ENCODE results near the gene MYO5B.

DNA sequence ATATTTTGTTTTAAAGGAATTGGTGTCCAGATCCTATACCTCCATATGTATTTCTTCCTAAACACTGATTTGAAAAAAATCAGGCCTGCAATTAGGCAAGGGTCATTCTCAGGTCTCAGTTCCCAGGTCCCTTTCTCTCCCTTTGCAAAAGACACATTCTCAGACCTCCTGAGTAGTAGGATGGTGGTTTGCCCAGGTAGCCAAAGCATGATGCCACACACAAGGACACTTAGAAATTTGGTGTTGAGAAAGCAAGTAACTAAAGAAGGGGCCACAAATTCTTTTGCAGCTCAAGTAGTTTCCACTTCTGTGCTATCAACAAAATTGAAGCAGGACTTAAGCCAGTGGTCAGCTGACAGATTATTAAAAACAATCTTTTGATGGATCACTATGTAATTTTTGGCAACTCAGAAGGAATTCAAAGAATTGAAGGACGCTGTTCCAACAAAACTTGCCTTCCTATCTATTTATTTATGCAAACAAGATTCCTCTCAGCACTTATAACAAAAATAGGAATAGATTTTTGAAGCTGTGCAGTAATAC, 6.6 kb upstream of the MYO5B start:
- no peak for TF ChIP-seq EZH2phosphoT487 (IDR thresholded peaks at IDR 0.05; ENCODE audit: borderline replicate concordance, low read depth)
- TF ChIP-seq SIN3A (IDR thresholded peaks at IDR 0.05; ENCODE audit: borderline replicate concordance, low read depth, low read length): no peak
- no peak for TF ChIP-seq EP300 (IDR thresholded peaks at IDR 0.05; ENCODE audit: borderline replicate concordance in 1 of 2, low read depth in 1 of 2, low read length in 1 of 2)
- TF ChIP-seq, protein P1, sequence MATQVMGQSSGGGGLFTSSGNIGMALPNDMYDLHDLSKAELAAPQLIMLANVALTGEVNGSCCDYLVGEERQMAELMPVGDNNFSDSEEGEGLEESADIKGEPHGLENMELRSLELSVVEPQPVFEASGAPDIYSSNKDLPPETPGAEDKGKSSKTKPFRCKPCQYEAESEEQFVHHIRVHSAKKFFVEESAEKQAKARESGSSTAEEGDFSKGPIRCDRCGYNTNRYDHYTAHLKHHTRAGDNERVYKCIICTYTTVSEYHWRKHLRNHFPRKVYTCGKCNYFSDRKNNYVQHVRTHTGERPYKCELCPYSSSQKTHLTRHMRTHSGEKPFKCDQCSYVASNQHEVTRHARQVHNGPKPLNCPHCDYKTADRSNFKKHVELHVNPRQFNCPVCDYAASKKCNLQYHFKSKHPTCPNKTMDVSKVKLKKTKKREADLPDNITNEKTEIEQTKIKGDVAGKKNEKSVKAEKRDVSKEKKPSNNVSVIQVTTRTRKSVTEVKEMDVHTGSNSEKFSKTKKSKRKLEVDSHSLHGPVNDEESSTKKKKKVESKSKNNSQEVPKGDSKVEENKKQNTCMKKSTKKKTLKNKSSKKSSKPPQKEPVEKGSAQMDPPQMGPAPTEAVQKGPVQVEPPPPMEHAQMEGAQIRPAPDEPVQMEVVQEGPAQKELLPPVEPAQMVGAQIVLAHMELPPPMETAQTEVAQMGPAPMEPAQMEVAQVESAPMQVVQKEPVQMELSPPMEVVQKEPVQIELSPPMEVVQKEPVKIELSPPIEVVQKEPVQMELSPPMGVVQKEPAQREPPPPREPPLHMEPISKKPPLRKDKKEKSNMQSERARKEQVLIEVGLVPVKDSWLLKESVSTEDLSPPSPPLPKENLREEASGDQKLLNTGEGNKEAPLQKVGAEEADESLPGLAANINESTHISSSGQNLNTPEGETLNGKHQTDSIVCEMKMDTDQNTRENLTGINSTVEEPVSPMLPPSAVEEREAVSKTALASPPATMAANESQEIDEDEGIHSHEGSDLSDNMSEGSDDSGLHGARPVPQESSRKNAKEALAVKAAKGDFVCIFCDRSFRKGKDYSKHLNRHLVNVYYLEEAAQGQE (IDR thresholded peaks at IDR 0.05; ENCODE audit: low read depth, low read length): no peak
- no peak for TF ChIP-seq PBX3 (IDR thresholded peaks at IDR 0.05)
- TF ChIP-seq, protein P2, sequence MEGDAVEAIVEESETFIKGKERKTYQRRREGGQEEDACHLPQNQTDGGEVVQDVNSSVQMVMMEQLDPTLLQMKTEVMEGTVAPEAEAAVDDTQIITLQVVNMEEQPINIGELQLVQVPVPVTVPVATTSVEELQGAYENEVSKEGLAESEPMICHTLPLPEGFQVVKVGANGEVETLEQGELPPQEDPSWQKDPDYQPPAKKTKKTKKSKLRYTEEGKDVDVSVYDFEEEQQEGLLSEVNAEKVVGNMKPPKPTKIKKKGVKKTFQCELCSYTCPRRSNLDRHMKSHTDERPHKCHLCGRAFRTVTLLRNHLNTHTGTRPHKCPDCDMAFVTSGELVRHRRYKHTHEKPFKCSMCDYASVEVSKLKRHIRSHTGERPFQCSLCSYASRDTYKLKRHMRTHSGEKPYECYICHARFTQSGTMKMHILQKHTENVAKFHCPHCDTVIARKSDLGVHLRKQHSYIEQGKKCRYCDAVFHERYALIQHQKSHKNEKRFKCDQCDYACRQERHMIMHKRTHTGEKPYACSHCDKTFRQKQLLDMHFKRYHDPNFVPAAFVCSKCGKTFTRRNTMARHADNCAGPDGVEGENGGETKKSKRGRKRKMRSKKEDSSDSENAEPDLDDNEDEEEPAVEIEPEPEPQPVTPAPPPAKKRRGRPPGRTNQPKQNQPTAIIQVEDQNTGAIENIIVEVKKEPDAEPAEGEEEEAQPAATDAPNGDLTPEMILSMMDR (IDR thresholded peaks at IDR 0.05): no peak
- TF ChIP-seq POLR2AphosphoS5 (IDR thresholded peaks at IDR 0.05; ENCODE audit: low read depth, low read length): no peak
- no peak for TF ChIP-seq TAF1 (IDR thresholded peaks at IDR 0.05; ENCODE audit: borderline replicate concordance, low read depth, low read length)
- no peak for TF ChIP-seq SMC3 (IDR thresholded peaks at IDR 0.05; ENCODE audit: low read depth, low read length)
- TF ChIP-seq RCOR1 (IDR thresholded peaks at IDR 0.05; ENCODE audit: low read length): no peak
- no peak for TF ChIP-seq RAD21 (IDR thresholded peaks at IDR 0.05; ENCODE audit: low read length)
- TF ChIP-seq, protein P3, sequence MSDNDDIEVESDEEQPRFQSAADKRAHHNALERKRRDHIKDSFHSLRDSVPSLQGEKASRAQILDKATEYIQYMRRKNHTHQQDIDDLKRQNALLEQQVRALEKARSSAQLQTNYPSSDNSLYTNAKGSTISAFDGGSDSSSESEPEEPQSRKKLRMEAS (IDR thresholded peaks at IDR 0.05; ENCODE audit: low read depth): no peak

All from SK-N-SH (cell line).